ENCODE results near the gene CALY. TPM values are rescaled to one million over a fixed set of nuclear protein-coding genes. Genes with fewer than 3 reads are reported as not detected.

CALY gene
- total RNA-seq, 1 donor from 2014 or later: not detected

DNA sequence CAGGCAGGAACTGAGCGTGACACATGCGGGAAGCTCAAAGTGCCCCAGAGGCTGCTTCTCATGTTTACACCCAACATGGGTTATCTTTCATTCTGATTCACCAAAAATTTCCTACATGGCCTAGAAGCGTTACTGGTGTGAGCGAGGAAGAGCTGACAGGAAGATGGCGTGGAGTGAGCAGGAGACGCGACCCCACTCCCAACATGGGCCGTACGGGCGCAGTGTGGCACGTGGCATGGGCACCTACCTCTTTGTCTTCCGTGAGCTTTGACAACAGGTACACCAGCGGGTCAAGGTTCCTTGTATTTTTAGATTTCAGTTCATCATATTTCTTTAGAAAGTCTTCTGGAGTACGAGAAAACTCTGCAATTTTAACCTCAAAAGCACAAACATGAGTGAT lies 37.0 kb downstream of the CALY start:
- H3K27ac Mint-ChIP-seq (ENCODE audit: unreplicated experiment): no peak overlapping the region
- TF ChIP-seq, protein P1, sequence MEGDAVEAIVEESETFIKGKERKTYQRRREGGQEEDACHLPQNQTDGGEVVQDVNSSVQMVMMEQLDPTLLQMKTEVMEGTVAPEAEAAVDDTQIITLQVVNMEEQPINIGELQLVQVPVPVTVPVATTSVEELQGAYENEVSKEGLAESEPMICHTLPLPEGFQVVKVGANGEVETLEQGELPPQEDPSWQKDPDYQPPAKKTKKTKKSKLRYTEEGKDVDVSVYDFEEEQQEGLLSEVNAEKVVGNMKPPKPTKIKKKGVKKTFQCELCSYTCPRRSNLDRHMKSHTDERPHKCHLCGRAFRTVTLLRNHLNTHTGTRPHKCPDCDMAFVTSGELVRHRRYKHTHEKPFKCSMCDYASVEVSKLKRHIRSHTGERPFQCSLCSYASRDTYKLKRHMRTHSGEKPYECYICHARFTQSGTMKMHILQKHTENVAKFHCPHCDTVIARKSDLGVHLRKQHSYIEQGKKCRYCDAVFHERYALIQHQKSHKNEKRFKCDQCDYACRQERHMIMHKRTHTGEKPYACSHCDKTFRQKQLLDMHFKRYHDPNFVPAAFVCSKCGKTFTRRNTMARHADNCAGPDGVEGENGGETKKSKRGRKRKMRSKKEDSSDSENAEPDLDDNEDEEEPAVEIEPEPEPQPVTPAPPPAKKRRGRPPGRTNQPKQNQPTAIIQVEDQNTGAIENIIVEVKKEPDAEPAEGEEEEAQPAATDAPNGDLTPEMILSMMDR (IDR thresholded peaks at IDR 0.05; ENCODE audit: unreplicated experiment): no peak
- H3K4me1 Mint-ChIP-seq (ENCODE audit: unreplicated experiment): no peaks in the 10 kb centered on the region
- no peaks in the 10 kb centered on the region for H3K9me3 Mint-ChIP-seq (ENCODE audit: unreplicated experiment)
- H3K27me3 Mint-ChIP-seq (ENCODE audit: unreplicated experiment): peaks cover 2% of the 10 kb centered on the region
- peaks cover 26% of the 10 kb centered on the region for H3K36me3 Mint-ChIP-seq (ENCODE audit: low read depth, unreplicated experiment)
- no peak for DNase-seq (ENCODE audit: low spot score)
- no peak overlapping the region for H3K4me3 Mint-ChIP-seq (ENCODE audit: unreplicated experiment)

- Mint-ChIP-seq H3K36me3 (ENCODE audit: low read depth, unreplicated experiment) (peaks cover 30% of the 10 kb centered on the region), H3K27ac (ENCODE audit: unreplicated experiment) (no peak overlapping the region), H3K9me3 (ENCODE audit: unreplicated experiment) (no peaks in the 10 kb centered on the region), H3K4me3 (ENCODE audit: unreplicated experiment) (no peak overlapping the region), H3K27me3 (ENCODE audit: unreplicated experiment) (peaks cover 2% of the 10 kb centered on the region), H3K4me1 (ENCODE audit: unreplicated experiment) (no peaks in the 10 kb centered on the region)
- no peak for DNase-seq (ENCODE audit: low spot score)
- TF ChIP-seq, protein P1 (IDR thresholded peaks at IDR 0.05; ENCODE audit: unreplicated experiment): no peak
Measured at GRCh38 chr10:133299224-133299623, 37.5 kb downstream of the CALY start.

DNA sequence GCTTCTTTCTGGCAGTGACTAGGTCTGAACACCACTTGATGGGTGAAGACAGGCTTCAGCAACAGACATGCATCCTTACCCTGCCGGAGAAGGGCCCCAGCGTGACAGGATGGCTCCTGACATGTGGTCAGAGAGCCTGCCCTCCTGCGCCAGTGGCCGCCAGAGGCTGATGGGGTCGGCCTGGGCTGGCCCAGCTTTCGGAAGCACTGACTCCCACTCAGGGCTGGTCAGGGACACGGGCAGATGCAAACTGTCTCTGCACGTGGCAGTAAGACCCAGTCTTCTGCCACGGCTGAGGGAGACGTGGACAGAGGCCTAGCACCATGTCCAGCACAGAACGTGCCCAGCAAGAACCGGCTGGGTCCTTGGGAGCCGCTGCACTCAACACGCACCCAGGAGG lies 38.2 kb downstream of the CALY start:
- DNase-seq (ENCODE audit: low spot score): no peak
- Mint-ChIP-seq H3K4me3 (ENCODE audit: unreplicated experiment) (no peak overlapping the region), H3K27me3 (ENCODE audit: unreplicated experiment) (peaks cover 2% of the 10 kb centered on the region), H3K9me3 (ENCODE audit: unreplicated experiment) (no peaks in the 10 kb centered on the region), H3K36me3 (ENCODE audit: low read depth, unreplicated experiment) (peaks cover 34% of the 10 kb centered on the region), H3K27ac (ENCODE audit: unreplicated experiment) (no peak overlapping the region), H3K4me1 (ENCODE audit: unreplicated experiment) (no peaks in the 10 kb centered on the region)
- TF ChIP-seq, protein P1 (IDR thresholded peaks at IDR 0.05; ENCODE audit: unreplicated experiment): no peak

DNA sequence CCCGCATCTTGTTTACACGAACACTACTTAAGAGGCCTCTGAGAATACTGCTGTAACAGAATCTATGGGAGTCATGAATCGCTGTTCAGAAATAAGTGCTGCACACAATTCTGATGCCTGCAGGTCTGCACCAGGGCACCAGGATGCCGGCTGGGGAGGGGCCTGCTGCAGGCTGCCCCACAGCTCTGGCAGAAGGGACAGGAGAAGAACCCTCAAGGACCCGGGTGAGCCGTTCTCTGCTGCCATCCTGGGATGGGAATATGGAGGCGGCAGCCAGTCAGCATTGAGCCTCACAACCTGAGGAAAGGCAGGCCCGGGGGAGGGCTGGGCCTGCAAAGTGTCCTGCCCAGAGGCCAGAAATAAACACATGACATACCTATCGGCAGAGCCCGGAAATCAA lies 39.2 kb downstream of the CALY start:
- TF ChIP-seq, protein P1 (IDR thresholded peaks at IDR 0.05; ENCODE audit: unreplicated experiment): no peak
- no peaks in the 10 kb centered on the region for H3K9me3 Mint-ChIP-seq (ENCODE audit: unreplicated experiment)
- peaks cover 2% of the 10 kb centered on the region for H3K27me3 Mint-ChIP-seq (ENCODE audit: unreplicated experiment)
- no peak overlapping the region for H3K4me3 Mint-ChIP-seq (ENCODE audit: unreplicated experiment)
- no peak overlapping the region for H3K27ac Mint-ChIP-seq (ENCODE audit: unreplicated experiment)
- DNase-seq (ENCODE audit: low spot score): no peak
- no peaks in the 10 kb centered on the region for H3K4me1 Mint-ChIP-seq (ENCODE audit: unreplicated experiment)
- peaks cover 30% of the 10 kb centered on the region for H3K36me3 Mint-ChIP-seq (ENCODE audit: low read depth, unreplicated experiment)

- Mint-ChIP-seq H3K9me3 (ENCODE audit: unreplicated experiment) (no peaks in the 10 kb centered on the region), H3K4me1 (ENCODE audit: unreplicated experiment) (no peaks in the 10 kb centered on the region), H3K36me3 (ENCODE audit: low read depth, unreplicated experiment) (peaks cover 29% of the 10 kb centered on the region), H3K27me3 (ENCODE audit: unreplicated experiment) (peaks cover 2% of the 10 kb centered on the region), H3K27ac (ENCODE audit: unreplicated experiment) (no peak overlapping the region), H3K4me3 (ENCODE audit: unreplicated experiment) (no peak overlapping the region)
- no peak for DNase-seq (ENCODE audit: low spot score)
- TF ChIP-seq, protein P1 (IDR thresholded peaks at IDR 0.05; ENCODE audit: unreplicated experiment): no peak
Measured at GRCh38 chr10:133295426-133296320, 41.0 kb downstream of the CALY start.

Data from endothelial cell (in vitro differentiated cells).